Endothelial cell of umbilical vein (primary cell): ENCODE measurements around the gene ZNF831. TPM values are rescaled to one million over a fixed set of nuclear protein-coding genes. Genes with fewer than 3 reads are reported as not detected.

ENCODE experiments used
- BruUV-seq: library from RNA; stranded (reverse); fragments of 400-500 nt; replicated peaks from 2 replicates; lab custom pipeline; 2021; lab: Mats Ljungman, UMichigan
- CTCF ChIA-PET: fragments of 300-600, 350-600 bp; sonication (Branson Sonifier 250); formaldehyde crosslinking; loops from one replicate; lab custom pipeline; 2021; ENCODE audit warnings: antibody characterized with exemption, inconsistent platforms; lab: Charles Lee
- POLR2A ChIA-PET: fragments of 300-600, 350-600 bp; sonication (Branson Sonifier 250); formaldehyde crosslinking; loops from one replicate; lab custom pipeline; 2021; ENCODE audit warnings: antibody characterized with exemption, inconsistent platforms; lab: Charles Lee
- DNase-seq: peaks from one replicate; pipeline ENCODE4 v3.0.0-alpha.2; 2011; ENCODE audit warnings: low read depth, low spot score
- FAIRE-seq: peaks from 2 replicates; lab custom pipeline; 2011; peaks lifted over from hg19 to GRCh38; lab: Jason Lieb, UNC
- H2AFZ ChIP-seq: 2 replicates; pipeline ENCODE4 v1.6.0; 2012; ENCODE audit warnings: low read depth, low read length, control low read depth, inconsistent platforms
- H3K27ac ChIP-seq: 2 replicates; pipeline ENCODE4 v1.5.1; 2011; ENCODE audit warnings: low read depth, mild to moderate bottlenecking, control low read depth, low read length, moderate library complexity; ENCODE audit not compliant: insufficient read depth
- H3K27me3 ChIP-seq, 2 experiments: 2 replicates each; pipeline versions ENCODE4 v1.6.0 to v1.6.1; 2011; ENCODE audit warnings: low read length in 2 of 2, mixed read lengths in 1 of 2; ENCODE audit not compliant: control insufficient read depth in 2 of 2, insufficient read depth in 2 of 2
- H3K36me3 ChIP-seq, 2 experiments: 2 replicates in 1 of 2; 3 replicates in 1 of 2; pipeline ENCODE4 v1.5.1; 2011; ENCODE audit warnings: low read length in 2 of 2, mild to moderate bottlenecking in 1 of 2, moderate library complexity in 1 of 2; ENCODE audit not compliant: control insufficient read depth in 2 of 2, insufficient read depth in 2 of 2; ENCODE audit errors: extremely low read depth in 1 of 2
- H3K4me1 ChIP-seq: 3 replicates; pipeline ENCODE4 v1.5.1; 2011; ENCODE audit warnings: mild to moderate bottlenecking, low read length; ENCODE audit not compliant: control insufficient read depth, insufficient read depth; ENCODE audit errors: extremely low read depth
- H3K4me2 ChIP-seq: 2 replicates; pipeline ENCODE4 v1.6.1; 2011; ENCODE audit warnings: low read length, control low read depth, mixed read lengths; ENCODE audit not compliant: insufficient read depth
- H3K4me3 ChIP-seq, 3 experiments: fragments of 200-600 bp in 1 of 3; sonication (generic), shearing (Covaris generic) in 1 of 3; replicated peaks in 1 of 3; 2 replicates each; pipeline ENCODE4 v1.5.1; 2011 to 2016; ENCODE audit warnings: control low read depth in 3 of 3, low read length in 3 of 3, mild to moderate bottlenecking in 2 of 3, inconsistent platforms in 1 of 3, low read depth in 1 of 3, moderate library complexity in 1 of 3; ENCODE audit not compliant: insufficient read depth in 1 of 3
- H3K79me2 ChIP-seq: 2 replicates; pipeline ENCODE4 v1.6.0; 2012; ENCODE audit warnings: low read length, inconsistent platforms; ENCODE audit not compliant: control insufficient read depth, insufficient read depth
- H3K9ac ChIP-seq: replicated peaks from 2 replicates; pipeline ENCODE3; 2011; ENCODE audit warnings: low read length, control low read depth; ENCODE audit not compliant: insufficient read depth; ENCODE audit errors: extremely low read depth
- H3K9me1 ChIP-seq: replicated peaks from 3 replicates; pipeline ENCODE4 v1.6.0; 2011; ENCODE audit warnings: mild to moderate bottlenecking, low read length; ENCODE audit not compliant: control insufficient read depth, insufficient read depth; ENCODE audit errors: extremely low read depth
- H3K9me3 ChIP-seq: replicated peaks from 2 replicates; pipeline ENCODE4 v1.5.1; 2012; ENCODE audit warnings: low read length, inconsistent platforms; ENCODE audit not compliant: control insufficient read depth, insufficient read depth
- H4K20me1 ChIP-seq: replicated peaks from 2 replicates; pipeline ENCODE3; 2011; ENCODE audit warnings: mild to moderate bottlenecking, low read length; ENCODE audit not compliant: control insufficient read depth, insufficient read depth; ENCODE audit errors: extremely low read depth
- CTCF ChIP-seq, 2 donors: IDR thresholded peaks; 1 replicate in 1 of 2; 2 replicates in 1 of 2; pipeline ENCODE4 v1.5.1; 2011; ENCODE audit warnings: low read length in 2 of 2, mild to moderate bottlenecking in 2 of 2, moderate library complexity in 2 of 2, control low read depth in 1 of 2, inconsistent platforms in 1 of 2, low read depth in 1 of 2; ENCODE audit not compliant: insufficient read depth in 1 of 2; ENCODE audit errors: extremely low read depth in 1 of 2
- JUN ChIP-seq: IDR thresholded peaks from 2 replicates; pipeline ENCODE4 v1.6.1; 2011; ENCODE audit warnings: borderline replicate concordance, low read depth; ENCODE audit not compliant: insufficient read length, insufficient read depth
- POLR2A ChIP-seq: IDR thresholded peaks from 2 replicates; pipeline ENCODE4 v1.6.1; 2012; ENCODE audit warnings: low read depth, mild to moderate bottlenecking, control low read depth, low read length
- POLR2AphosphoS5 ChIP-seq: IDR thresholded peaks from 2 replicates; pipeline ENCODE4 v1.6.1; 2012; ENCODE audit warnings: low read depth, mild to moderate bottlenecking, control low read depth, low read length, moderate library complexity; ENCODE audit not compliant: insufficient read depth
- dilution Hi-C: fragments of 300-500 bp; cut with MboI; formaldehyde crosslinking; loops from one replicate; pipeline ENCODE4 v1.15.0; 2019; ENCODE audit warnings: low sequenced_read_pairs; ENCODE audit not compliant: extremely low pct_ligation_motif_present
- intact Hi-C: fragments of 100-400 bp; cut with micrococcal nuclease; formaldehyde crosslinking; loops from one replicate; pipeline ENCODE4 v1.10.0; 2022
- polyA plus RNA-seq, 4 experiments: library from polyadenylated mRNA; depleted of rRNA in 3 of 4; stranded (reverse) in 3 of 4; unstranded in 1 of 4; fragments of >200 nt; gene quantifications; 2 replicates each; pipeline versions ENCODE4 v1.2.1 to v1.2.3, GENCODE V29; 2011 to 2012; ENCODE audit warnings: missing spikeins in 1 of 4
- total RNA-seq: library from RNA; stranded (reverse); gene quantifications from 2 replicates; pipeline ENCODE4 v1.2.3, GENCODE V29; 2021

Gene ZNF831
- total and polyA plus RNA-seq, 2 donors (not counting 3 experiments of a cell fraction or from before 2014, with no cell fraction given), result not detected

- H3K79me2 ChIP-seq, result no peaks in the 10 kb centered on the region
- TF ChIP-seq CTCF (IDR thresholded peaks at IDR 0.05; ENCODE audit: extremely low read depth in 1 of 2, insufficient read depth in 1 of 2, low read depth in 1 of 2, low read length in 2 of 2), result peak; percentile 96 to 97
- no peak for TF ChIP-seq POLR2AphosphoS5
- TF ChIP-seq JUN, result no peak
- TF ChIP-seq POLR2A, result no peak
- ChIA-PET POLR2A (interaction anchor here (0.7 to 1.4 kb wide), 2 partner anchors 334 to 519 kb away, joined by 3 to 4 read pairs; no protein-coding TSS in a partner anchor), CTCF (interaction anchor here (0.5 to 5.8 kb wide), 25 partner anchors 8 to 741 kb away, joined by 3 to 127 read pairs (median 5); partner anchors contain the start of genes ATP5F1E and STX16)
- DNase-seq (peak; percentile 74), FAIRE-seq (peak; percentile 76)
- peak overlapping the region; percentile 74 for H2AFZ ChIP-seq
- no peaks in the 10 kb centered on the region for H3K9me3 ChIP-seq
- no peaks in the 10 kb centered on the region for H3K36me3 ChIP-seq
- H3K9me1 ChIP-seq, result no peaks in the 10 kb centered on the region
- dilution Hi-C loops (no loop called here), intact Hi-C loops (loop anchor here (1.0 to 10.0 kb wide), 9 partner anchors 134 to 988 kb away; partner anchors contain the start of gene NELFCD)
- H3K4me1 ChIP-seq, result peaks cover 7% of the 10 kb centered on the region
- peak overlapping the region; percentile 78 for H3K4me2 ChIP-seq
- no peak overlapping the region for H3K27ac ChIP-seq
- H3K27me3 ChIP-seq, result peaks cover 20% of the 10 kb centered on the region in 2 experiments
- peak overlapping the region; percentile 26 for H3K9ac ChIP-seq
- no peaks in the 10 kb centered on the region for H4K20me1 ChIP-seq
- peak overlapping the region; percentile 42 to 71 (median 61) for H3K4me3 ChIP-seq
- BruUV-seq, result no TSS peak
Observed at GRCh38 chr20:59222253-59223181, 58.9 kb downstream of the ZNF831 start.
